Measurements from ENCODE around the gene SRSF7.
"Not testable (repeated sequence)": the region's sequence is repeated elsewhere in the genome, so short reads cannot be mapped to it uniquely, and the experiment has no call there.

- not testable (repeated sequence) for TF ChIP-seq POLR2A (IDR thresholded peaks at IDR 0.05; ENCODE audit: extremely low read depth, insufficient read length); CTCF (IDR thresholded peaks at IDR 0.05; ENCODE audit: low read depth, low read length)
Measured at GRCh38 chr2:38708491-38708890, 42.7 kb downstream of the SRSF7 start.
